COR-L47 (cell line): ENCODE measurements around the gene ADK.
"Not testable (repeated sequence)": the region's sequence is repeated elsewhere in the genome, so short reads cannot be mapped to it uniquely, and the experiment has no call there.

Experiments
- DNase-seq: peaks from one replicate; lab custom pipeline; 2025; lab: John Stamatoyannopoulos, UW

ADK gene

GRCh38 chr10:74146980-74147379 lies 4.0 kb upstream of the ADK start:
- DNase-seq: not testable (repeated sequence)

DNA sequence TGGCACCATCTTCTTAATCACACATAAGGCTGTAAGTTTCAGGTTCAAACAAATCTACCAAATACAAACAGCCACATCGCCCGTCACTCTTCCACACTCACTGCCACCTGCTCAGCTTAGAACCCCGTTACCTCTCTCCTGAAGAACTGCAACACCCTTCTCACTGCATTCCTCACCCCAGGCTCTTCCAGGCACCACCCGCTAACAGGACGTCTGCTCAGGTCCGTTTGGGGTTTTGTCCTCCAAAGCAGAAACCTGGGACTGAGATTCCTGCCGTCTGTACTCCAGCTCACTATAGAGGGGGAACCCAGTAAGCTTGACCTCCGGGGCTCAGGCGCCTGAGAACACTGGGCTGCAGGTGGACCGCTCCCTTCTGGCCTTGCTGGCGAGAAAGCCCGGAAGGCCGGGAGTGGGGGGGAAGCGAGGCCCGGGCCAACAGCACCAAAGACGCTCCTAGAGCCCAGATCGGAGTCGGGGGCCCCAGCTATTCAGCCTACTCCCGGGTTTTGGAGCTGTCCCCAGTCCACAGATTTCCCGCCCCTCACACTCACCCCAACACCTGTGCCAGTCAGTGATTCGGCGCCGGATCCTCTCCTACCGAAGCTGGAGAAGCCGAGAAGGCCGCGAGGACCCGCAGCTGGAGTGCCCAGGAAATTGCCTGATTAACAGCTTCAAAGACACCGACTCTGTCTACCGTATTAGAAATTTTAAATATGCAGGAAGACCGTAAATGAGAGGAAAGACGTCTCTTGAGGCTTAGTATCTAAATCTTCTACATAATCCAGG lies 624 bp upstream of the ADK start, which contains the start of gene AP3M1:
AP3M1 (minus strand) TSS at position 625 of the 786 bp plus-strand sequence. CDS start 12,449 bp downstream, outside the sequence.
- DNase-seq: peak; percentile 82

DNA sequence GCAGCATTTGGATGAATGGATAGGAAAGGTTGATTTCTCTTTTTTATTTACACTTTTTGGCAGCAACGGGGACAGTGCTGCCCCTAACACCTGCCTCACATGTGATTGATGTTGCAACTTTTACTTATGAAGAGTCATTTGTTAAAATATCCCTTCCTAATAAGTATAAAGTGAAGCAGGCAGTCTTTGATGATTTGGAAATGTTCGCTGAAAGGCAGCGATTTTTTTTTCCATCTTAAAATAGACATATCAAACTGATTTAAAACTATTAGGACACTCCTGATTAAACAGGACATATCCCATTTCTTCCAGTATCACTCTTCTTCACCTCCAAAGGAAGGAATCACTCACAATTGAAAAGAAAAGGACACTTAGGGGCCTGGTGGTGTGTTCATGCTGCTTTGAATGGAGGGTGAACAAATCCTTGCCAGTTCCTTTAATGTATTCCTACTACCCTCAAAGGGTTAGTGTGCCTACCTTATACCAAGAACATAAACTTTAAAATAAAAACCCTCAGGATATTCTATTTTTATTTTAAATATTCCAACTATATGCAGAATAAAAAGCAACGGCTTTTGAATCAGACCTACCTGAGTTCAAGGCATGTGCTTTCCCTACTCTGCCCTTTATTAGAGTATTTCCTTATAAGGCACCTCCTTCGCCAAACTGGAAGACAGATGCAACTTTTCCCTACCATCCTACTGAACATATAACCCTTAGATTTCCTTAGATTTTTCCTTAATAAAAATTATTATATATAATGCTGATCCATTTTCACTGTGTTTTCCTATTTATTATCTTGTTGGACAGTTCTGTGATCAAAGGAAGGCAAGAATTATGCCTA lies 1.1 kb downstream of the ADK start:
- no peak for DNase-seq

GRCh38 chr10:74153123-74153522 lies 2.1 kb downstream of the ADK start:
- peak; percentile 1 for DNase-seq

DNA sequence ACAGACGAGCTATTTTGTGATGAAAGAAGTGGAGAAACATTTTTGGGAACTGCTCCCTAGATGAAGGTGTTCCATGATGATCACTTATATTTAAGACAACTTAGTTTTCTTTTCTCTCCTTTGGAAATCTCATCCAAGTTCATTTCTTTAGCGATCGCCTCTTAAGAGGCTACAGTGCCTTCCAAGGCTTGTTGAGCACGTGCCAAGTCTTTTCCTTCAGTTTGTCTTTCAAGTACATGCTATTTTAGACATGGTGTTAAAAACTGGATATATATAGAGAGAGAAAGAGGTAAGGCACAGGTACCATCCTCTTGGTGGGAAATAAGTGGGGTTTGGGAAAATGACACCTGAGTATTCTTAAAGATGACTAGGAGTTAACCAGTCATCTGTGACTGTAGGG lies 2.7 kb downstream of the ADK start:
- DNase-seq: no peak

DNA sequence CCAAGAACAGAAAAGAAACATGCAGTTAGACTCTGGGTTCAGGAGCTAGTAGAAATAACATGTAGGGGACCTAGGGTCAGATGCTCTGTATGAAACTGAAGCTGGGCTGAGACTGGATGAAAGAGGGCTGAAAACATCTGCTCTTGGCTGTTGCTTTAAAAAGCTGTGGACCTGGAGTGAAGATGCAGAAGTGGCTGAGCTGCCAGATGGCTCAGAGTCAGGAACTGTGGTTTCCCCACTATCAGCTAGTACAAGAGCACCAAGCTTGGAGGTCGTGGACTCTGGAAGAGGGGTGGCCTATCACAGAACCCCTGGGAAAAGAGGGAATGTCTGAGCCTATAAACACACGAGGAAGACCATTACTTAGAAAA lies 5.9 kb downstream of the ADK start:
- DNase-seq: no peak

GRCh38 chr10:74160013-74160412 lies 9.0 kb downstream of the ADK start:
- DNase-seq: no peak

GRCh38 chr10:74163319-74164068 lies 12.5 kb downstream of the ADK start:
- no peak for DNase-seq

GRCh38 chr10:74164716-74165529 lies 13.9 kb downstream of the ADK start:
- no peak for DNase-seq

DNA sequence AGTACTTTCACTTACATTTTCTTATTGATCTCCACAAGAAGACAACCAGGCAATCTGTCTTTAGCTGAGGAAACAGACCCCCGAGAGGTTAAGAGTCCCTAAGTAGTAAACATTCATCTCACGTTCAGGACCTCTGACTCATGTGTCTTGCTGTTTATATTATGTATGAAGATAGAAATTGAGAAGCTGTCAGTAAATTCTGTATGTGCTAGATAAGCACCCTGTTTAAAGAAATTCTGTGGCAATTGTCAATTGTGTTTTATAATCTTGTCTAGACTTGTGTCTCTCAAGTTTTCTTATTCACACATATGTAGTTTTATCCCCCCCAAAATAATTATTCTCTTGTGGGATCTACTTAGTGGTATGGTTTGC lies 14.5 kb downstream of the ADK start:
- DNase-seq: no peak

DNA sequence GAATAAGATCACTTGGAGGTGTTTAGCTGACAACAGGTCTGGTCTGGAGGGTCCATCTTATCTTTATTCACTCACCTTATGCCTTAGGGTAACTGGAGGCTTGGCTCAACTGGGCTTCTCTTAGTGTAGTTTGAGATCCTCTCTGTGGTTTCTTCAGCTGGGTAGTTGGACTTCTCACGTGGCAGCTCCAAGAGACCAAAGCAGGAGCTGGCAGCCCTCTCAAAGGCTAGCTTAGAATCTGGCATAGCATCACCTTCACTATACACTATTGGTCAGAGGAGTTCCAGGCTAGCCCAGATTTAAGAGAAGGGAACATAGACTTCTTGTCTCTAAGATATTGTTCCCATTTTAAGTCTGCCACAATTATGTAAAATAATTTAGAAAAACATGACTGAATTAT lies 16.4 kb downstream of the ADK start:
- no peak for DNase-seq

DNA sequence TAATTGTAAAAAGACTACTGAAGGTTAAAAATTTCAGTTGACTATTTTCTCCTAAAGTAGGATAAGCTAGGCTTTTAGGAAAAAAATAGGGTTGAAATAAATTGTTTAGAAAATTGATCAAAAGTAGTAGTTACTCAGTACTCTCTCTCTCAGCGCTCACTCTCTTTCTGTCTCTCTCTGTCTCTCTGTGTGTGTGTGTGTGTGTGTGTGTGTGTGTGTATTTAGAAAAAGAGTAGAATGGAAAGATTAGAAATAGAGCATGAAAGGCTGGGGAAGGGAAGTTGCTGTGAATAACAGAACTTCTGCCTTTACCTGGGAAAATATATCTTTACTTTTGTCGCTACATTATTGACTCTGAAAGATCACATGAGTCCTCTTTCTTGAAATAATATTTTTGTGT lies 20.6 kb downstream of the ADK start:
- no peak for DNase-seq

GRCh38 chr10:74174521-74174920 lies 23.5 kb downstream of the ADK start:
- no peak for DNase-seq

- DNase-seq: no peak
Observed at GRCh38 chr10:74175510-74176379, 24.7 kb downstream of the ADK start.

- peak; percentile 95 for DNase-seq
Observed at GRCh38 chr10:74176380-74177139, 25.5 kb downstream of the ADK start.

DNA sequence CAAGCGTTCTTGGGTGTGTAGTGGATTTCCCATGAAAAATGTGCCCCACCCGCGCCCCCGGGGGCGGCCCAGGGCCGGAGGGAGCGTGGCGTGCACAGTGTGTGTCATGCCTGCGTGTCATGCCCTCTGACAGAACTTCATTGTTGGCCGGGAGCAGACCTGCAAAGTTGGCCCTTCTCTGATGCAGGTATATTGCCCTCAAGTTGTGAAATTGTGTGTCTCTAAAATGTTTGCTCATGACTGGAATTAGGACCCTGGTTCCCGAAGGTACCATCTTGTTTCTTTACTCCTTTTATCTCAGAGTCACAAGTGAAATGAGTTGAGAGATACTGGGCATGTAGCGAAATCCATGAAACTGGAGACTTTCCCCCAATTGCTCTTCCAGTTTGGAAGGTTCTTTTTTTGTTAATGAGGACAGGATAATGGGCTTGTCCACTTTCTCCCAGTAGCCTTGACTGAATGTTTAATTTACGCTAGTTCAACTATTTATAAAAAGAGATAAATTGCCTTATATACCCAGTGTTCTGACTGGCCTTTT lies 26.2 kb downstream of the ADK start:
- no peak for DNase-seq

DNA sequence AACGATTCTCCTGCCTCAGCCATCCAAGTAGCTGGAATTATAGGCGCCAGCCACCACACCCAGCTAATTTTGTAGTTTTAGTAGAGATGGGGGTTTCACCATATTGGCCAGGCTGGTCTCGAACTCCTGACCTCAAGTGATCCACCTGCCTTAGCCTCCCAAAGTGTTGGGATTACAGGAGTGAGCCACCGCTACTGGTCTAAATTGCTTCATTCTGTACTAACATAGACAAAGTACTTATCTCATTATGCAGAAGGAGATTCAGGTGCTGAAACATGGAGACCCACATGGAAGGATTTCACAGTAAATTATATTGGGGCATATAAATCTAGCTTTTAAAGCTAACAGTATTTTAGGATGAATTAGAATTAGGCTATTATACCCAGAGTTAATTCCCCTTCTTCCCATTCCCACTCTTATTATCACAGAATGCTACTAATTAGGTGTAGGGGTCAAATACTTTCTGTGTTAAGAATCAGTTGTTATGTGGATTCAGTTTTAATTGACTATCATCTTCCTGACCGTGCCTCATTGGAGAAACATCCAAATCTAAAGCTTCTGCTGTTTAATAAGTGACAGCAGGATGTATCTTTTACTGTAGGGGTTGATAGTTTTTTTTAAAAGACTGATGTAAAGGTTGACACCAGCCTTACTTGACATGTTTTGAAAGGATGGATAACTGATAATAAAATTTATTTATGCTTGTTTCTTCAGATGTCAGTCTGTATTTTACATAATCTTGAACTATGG lies 27.2 kb downstream of the ADK start:
- DNase-seq: no peak

DNA sequence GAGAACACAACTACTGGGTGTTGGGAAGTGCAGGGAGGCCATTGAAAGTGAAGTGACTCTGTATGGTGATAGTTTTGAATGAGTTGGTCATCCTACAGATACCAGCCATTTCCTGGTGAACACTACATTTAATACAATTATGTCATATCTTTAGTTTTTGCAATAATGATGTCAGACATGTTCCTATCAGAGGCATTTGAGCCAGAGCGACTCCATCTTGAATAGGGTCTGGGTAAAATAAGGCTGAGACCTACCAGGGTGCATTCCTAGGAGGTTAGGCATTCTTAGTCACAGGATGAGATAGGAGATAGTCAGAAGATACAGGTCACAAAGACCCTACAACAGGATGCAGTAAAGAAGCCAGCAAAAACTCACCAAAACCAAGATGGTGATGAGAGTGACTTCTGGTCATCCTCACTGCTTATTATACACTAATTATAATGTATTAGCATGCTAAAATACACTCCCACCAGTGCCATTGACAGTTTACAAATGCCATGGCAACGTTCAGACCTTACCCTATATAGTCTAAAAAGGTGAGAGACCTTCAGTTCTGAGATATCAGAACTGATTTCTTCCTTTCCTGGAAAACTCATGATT lies 28.2 kb downstream of the ADK start:
- no peak for DNase-seq

- no peak for DNase-seq
Observed at GRCh38 chr10:74186678-74187077, 35.7 kb downstream of the ADK start.
